Natural killer cell treated with Interleukin-12 subunit alpha and Interleukin-12 subunit beta and Interleukin-15 and Interleukin-18, amount 100 ng/mL, for 72 hours (primary cell): ENCODE results near the gene OSMR. TPM values are rescaled to one million over a fixed set of nuclear protein-coding genes. Genes with fewer than 3 reads are reported as not detected.
A peak's percentile ranks its signal among the peaks of the same experiment; 100 is the strongest.
"Not testable (repeated sequence)": the region's sequence is repeated elsewhere in the genome, so short reads cannot be mapped to it uniquely, and the experiment has no call there.

Experiments
- ATAC-seq, 2 donors: fragments of 150-1000 bp; cut with Tn5 transposase in 1 of 2; sonication (Bioruptor Pico), chemical (Tn5 transposase) in 1 of 2; 2 replicates each; pipeline ENCODE4 v1.10.0; 2021
- DNase-seq: peaks from one replicate; pipeline ENCODE4 v3.0.0; 2022; ENCODE audit warnings: low spot score
- H3K27ac Mint-ChIP-seq, 2 donors: 1 replicate in 1 of 2; 2 replicates in 1 of 2; pipeline ENCODE4 v1.8.0; 2022; ENCODE audit warnings: mixed read lengths in 2 of 2, mild to moderate bottlenecking in 1 of 2, moderate library complexity in 1 of 2
- H3K27me3 Mint-ChIP-seq, 2 donors: 1 replicate in 1 of 2; 2 replicates in 1 of 2; pipeline ENCODE4 v1.8.0; 2022; ENCODE audit warnings: mixed read lengths in 2 of 2
- H3K36me3 Mint-ChIP-seq: one replicate; pipeline ENCODE4 v1.8.0; 2022; ENCODE audit warnings: mixed read lengths
- H3K4me1 Mint-ChIP-seq, 2 donors: 1 replicate in 1 of 2; 2 replicates in 1 of 2; pipeline ENCODE4 v1.8.0; 2022; ENCODE audit warnings: low read depth in 2 of 2, mixed read lengths in 2 of 2, mild to moderate bottlenecking in 1 of 2
- H3K4me3 Mint-ChIP-seq: one replicate; pipeline ENCODE4 v1.8.0; 2022; ENCODE audit warnings: mixed read lengths
- H3K9me3 Mint-ChIP-seq: 2 replicates; pipeline ENCODE4 v1.8.0; 2022; ENCODE audit warnings: mixed read lengths
- total RNA-seq, 2 donors: library from RNA; stranded (reverse); gene quantifications; one replicate each; pipeline ENCODE4 v1.2.3, GENCODE V29; 2022

OSMR gene
- total RNA-seq, 2 donors from 2014 or later = 0.17 to 0.36 TPM

DNA sequence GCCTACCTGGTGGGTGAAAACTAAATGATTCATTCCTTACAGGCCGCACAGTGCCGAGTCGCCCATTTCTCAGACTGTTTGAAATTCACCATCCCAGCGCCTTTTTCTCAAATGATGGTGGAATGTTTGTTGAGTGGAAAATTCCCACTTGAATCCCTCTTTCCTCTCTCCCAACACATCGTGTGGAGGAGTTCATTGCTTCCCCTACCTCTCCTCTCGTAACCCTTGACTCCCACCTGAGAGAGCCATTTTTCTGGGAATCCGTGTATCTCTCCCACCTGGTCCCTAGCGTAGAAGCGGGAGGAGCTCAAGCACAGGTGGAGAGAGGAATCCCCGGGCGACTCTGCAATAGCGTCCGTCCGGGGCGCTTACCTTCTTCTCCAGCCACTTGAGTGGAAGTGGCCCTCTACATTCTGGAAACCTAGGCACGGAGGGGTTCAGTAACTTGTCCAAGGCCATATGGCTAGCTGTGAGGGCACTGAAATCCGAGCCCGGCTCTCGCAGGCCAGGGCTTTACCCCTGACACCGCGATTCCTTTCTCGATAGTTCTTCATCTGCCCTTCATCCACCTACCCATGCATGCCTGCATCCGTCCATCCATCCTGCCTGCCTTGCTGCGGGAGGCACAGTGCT lies 683 bp downstream of the OSMR start:
- no peaks in the 10 kb centered on the region for H3K36me3 Mint-ChIP-seq
- peak overlapping the region; percentile 71 for H3K4me3 Mint-ChIP-seq
- ATAC-seq = no peak
- no peak for DNase-seq
- H3K27ac Mint-ChIP-seq = no peak overlapping the region
- peaks cover 5 to 6% of the 10 kb centered on the region in 2 donors for H3K4me1 Mint-ChIP-seq
- H3K27me3 Mint-ChIP-seq = peaks cover 46 to 54% of the 10 kb centered on the region in 2 donors
- peaks cover 3% of the 10 kb centered on the region for H3K9me3 Mint-ChIP-seq

DNA sequence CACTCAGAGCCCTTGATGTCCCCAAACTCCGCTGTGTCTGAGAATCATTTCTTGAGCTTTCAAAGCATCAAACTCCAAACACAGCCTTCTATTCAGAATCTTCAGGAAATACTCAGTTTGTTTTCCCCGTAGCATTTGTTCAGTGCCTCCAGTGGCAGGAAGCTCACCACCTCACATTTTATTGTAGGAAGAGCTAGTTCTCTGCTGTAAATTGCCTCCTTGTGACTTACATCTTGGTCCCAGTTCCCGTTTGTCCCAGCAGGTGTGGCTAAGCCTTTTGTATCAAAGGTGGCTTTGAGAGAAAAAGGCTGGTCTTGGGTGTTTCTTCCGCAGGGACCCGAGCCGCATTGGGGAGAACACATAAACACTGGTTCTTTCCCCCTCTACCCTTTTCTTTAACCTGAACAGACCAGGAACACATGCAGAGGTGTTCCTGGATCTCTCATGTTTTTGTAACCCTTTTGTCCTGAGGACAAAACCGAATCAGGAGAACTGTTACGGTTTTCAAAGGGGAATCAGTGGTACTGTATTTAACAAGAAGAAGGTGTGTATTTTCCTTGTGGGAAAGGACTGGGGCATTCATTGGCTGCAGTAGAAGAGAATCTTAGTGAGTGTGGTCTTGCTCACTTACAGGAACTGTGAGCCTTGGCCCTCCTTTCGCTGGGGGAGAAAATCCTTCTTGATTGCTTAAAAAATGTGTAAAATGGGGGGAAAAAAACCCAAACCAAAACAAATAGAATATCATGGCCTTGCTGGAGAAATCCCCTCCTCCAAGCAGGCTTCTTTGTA lies 1.9 kb downstream of the OSMR start:
- Mint-ChIP-seq H3K4me1 (peaks cover 5 to 6% of the 10 kb centered on the region in 2 donors), H3K27ac (no peak overlapping the region), H3K27me3 (peaks cover 44 to 52% of the 10 kb centered on the region in 2 donors), H3K9me3 (peaks cover 3% of the 10 kb centered on the region), H3K36me3 (peaks cover 6% of the 10 kb centered on the region), H3K4me3 (no peak overlapping the region)
- DNase-seq (no peak), ATAC-seq (no peak)

DNA sequence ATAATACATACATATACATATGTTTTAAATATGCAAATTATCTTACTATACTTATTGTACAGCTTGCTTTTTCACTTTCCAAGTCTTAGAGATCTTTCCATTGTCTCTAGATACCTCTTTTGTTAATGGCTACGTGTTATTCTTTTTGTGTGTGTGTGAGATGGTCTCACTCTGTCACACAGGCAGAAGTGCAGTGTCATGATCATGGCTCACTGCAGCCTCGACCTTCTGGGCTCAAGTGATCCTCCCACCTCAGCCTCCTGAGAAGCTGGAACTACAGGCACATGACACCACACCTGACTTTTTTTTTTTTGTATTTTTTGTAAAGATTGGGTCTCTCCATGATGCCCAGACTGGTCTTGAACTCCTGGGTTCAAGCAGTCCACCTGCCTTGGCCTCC lies 2.8 kb downstream of the OSMR start:
- H3K4me3 Mint-ChIP-seq = no peak overlapping the region
- H3K27me3 Mint-ChIP-seq = peaks cover 41 to 55% of the 10 kb centered on the region in 2 donors
- peaks cover 5 to 6% of the 10 kb centered on the region in 2 donors for H3K4me1 Mint-ChIP-seq
- H3K9me3 Mint-ChIP-seq = peaks cover 3% of the 10 kb centered on the region
- ATAC-seq (no peak), DNase-seq (no peak)
- no peak overlapping the region for H3K27ac Mint-ChIP-seq
- peaks cover 6% of the 10 kb centered on the region for H3K36me3 Mint-ChIP-seq

DNA sequence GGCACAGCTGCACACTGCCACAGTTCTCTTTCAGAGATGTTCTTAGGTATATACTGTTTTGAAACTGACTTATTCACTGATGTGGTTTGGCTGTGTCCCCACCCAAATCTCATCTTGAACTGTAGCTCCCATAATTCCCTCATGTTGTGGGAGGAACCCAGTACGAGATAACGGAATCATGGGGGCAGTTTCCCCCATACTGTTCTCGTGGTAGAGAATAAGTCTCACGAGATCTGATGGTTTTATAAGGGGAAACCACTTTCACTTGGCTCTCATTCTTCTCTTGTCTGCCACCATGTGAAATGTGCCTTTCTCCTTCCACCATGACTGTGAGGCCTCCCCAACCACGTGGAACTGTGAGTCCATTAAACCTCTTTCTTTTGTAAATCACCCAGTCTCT lies 5.8 kb downstream of the OSMR start:
- H3K9me3 Mint-ChIP-seq, H3K4me3 Mint-ChIP-seq, ATAC-seq, DNase-seq, H3K27ac Mint-ChIP-seq, H3K4me1 Mint-ChIP-seq, H3K36me3 Mint-ChIP-seq: not testable (repeated sequence)
- H3K27me3 Mint-ChIP-seq = peaks cover 34 to 58% of the 10 kb centered on the region in 2 donors

DNA sequence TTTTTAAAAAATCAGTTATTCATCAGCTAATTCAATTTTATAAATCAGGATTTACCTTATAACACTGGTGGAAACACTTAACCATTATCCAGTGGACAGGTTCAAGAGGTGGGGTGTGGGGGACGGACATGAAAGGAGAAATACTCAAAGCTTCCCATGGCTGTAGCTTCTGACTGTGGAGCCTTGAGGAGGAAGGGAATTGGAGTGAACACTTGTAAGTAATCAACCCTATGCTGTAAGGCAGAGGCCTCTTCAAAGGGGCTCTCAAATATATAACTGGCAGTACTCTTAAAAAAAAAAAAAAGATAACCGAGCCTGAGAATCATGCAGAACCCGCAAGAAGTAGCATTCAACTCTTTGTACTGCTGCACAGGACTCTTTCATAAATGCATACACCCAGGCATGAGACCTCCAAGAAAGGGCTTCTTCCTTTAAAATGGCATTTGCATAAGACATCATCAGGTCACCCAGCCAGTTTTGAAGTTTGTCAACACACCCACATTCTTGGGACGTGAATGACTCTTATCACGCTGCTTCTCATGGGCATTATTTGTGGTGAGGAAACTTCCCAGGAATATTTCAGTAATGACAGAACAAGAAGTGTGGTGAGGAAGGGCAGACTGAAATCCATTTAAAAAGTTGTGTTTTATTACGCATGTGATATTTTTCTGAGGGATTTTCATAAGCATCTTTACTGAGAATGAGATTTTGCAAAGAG lies 8.1 kb downstream of the OSMR start:
- peaks cover 6% of the 10 kb centered on the region for H3K36me3 Mint-ChIP-seq
- DNase-seq = no peak
- peaks cover 3% of the 10 kb centered on the region for H3K9me3 Mint-ChIP-seq
- no peak overlapping the region for H3K27ac Mint-ChIP-seq
- no peaks in the 10 kb centered on the region for H3K4me1 Mint-ChIP-seq
- H3K27me3 Mint-ChIP-seq = peaks cover 23 to 49% of the 10 kb centered on the region in 2 donors
- no peak for ATAC-seq
- no peak overlapping the region for H3K4me3 Mint-ChIP-seq

DNA sequence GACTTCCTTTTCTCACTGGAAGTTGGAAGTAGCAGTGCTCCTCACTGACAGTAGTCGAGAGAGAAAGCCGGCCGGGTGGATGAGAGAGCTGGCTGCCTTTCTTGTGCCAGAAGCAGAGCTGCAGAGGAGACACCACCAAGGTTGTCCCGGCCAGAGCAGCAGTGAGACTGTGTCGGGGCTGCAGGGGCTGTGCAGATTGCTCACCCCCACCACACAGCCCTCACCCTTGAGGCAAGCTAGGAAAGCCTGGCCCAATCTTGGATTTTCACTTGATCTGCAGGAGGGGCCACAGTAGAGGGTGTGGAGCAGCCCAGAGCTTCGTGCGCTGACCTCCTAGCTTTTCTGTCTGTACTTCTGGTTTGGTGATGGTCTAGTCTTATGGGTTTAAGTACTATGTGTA lies 9.1 kb downstream of the OSMR start:
- DNase-seq (no peak), ATAC-seq (peak in 1 of 2 donors; percentile 53)
- H3K4me3 Mint-ChIP-seq = no peak overlapping the region
- H3K9me3 Mint-ChIP-seq = peaks cover 3% of the 10 kb centered on the region
- H3K36me3 Mint-ChIP-seq = peaks cover 6% of the 10 kb centered on the region
- H3K27me3 Mint-ChIP-seq = peaks cover 27 to 58% of the 10 kb centered on the region in 2 donors
- H3K27ac Mint-ChIP-seq = no peak overlapping the region
- H3K4me1 Mint-ChIP-seq = no peaks in the 10 kb centered on the region

DNA sequence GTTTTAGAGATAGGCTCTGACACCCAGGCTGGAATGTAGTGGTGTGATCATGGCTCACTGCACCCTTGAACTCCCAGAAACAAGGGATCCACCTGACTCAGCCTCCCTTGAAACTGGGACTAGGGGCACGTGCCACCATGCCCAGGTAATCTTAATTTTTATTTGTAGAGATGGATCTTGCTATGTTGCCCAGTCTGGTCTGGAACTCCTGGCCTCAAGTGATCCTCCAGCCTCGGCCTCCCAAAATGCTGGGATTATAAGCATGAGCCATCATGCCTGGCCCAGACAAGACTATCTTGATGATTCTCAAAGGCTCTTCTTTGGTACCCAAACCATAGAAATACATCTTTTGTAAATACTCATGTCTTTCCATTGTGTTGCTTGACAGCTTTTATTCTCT lies 10.8 kb downstream of the OSMR start:
- no peaks in the 10 kb centered on the region for H3K9me3 Mint-ChIP-seq
- H3K27ac Mint-ChIP-seq = no peak overlapping the region
- ATAC-seq (no peak), DNase-seq (no peak)
- H3K27me3 Mint-ChIP-seq = peaks cover 22 to 56% of the 10 kb centered on the region in 2 donors
- H3K36me3 Mint-ChIP-seq = peaks cover 6% of the 10 kb centered on the region
- H3K4me1 Mint-ChIP-seq = no peaks in the 10 kb centered on the region
- H3K4me3 Mint-ChIP-seq = no peak overlapping the region

DNA sequence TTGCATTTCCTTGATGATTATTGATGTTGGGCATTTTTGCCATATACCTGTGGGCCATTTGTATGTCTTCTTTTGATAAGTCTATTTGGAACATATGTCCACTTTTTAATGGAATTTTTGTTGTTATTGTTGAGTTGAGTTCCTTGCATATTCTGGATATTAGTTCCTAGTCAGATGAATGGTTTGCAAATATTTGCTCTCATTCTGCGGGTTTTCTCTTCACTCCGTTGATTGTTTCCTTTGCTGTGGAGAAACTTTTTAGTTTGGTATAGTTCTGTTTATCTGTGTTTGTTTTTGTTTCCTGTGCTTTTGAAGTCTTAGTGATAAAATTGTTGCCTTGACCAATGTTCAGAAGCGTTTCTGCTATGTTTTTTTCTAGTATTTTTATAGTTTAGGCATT lies 13.0 kb downstream of the OSMR start:
- no peak for DNase-seq
- no peaks in the 10 kb centered on the region for H3K4me1 Mint-ChIP-seq
- no peak overlapping the region for H3K4me3 Mint-ChIP-seq
- H3K9me3 Mint-ChIP-seq = peaks cover 2% of the 10 kb centered on the region
- no peak for ATAC-seq
- peaks cover under 1% of the 10 kb centered on the region for H3K36me3 Mint-ChIP-seq
- peaks cover 19 to 41% of the 10 kb centered on the region in 2 donors for H3K27me3 Mint-ChIP-seq
- H3K27ac Mint-ChIP-seq = no peak overlapping the region

DNA sequence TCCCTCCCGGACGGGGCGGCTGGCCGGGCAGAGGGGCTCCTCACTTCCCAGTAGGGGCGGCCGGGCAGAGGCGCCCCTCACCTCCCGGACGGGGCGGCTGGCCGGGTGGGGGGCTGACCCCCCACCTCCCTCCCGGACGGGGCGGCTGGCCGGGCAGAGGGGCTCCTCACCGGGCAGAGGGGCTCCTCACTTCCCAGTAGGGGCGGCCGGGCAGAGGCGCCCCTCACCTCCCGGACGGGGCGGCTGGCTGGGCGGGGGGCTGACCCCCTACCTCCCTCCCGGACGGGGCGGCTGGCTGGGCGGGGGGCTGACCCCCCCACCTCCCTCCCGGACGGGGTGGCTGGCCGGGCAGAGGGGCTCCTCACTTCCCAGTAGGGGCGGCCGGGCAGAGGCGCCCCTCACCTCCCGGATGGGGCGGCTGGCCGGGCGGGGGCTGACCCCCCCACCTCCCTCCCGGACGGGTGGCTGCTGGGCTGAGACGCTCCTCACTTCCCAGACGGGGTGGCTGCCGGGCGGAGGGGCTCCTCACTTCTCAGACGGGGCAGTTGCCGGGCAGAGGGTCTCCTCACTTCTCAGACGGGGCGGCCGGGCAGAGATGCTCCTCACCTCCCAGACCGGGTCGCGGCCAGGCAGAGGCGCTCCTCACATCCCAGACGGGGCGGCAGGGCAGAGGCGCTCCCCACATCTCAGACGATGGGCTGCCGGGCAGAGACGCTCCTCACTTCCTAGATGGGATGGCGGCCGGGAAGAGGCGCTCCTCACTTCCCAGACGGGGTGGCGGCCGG lies 16.4 kb downstream of the OSMR start:
- DNase-seq, ATAC-seq, H3K27ac Mint-ChIP-seq, H3K4me1 Mint-ChIP-seq, H3K4me3 Mint-ChIP-seq: not testable (repeated sequence)
- H3K9me3 Mint-ChIP-seq = peaks cover 13% of the 10 kb centered on the region
- H3K36me3 Mint-ChIP-seq = peaks cover 16% of the 10 kb centered on the region
- peaks cover 13 to 35% of the 10 kb centered on the region in 2 donors for H3K27me3 Mint-ChIP-seq

DNA sequence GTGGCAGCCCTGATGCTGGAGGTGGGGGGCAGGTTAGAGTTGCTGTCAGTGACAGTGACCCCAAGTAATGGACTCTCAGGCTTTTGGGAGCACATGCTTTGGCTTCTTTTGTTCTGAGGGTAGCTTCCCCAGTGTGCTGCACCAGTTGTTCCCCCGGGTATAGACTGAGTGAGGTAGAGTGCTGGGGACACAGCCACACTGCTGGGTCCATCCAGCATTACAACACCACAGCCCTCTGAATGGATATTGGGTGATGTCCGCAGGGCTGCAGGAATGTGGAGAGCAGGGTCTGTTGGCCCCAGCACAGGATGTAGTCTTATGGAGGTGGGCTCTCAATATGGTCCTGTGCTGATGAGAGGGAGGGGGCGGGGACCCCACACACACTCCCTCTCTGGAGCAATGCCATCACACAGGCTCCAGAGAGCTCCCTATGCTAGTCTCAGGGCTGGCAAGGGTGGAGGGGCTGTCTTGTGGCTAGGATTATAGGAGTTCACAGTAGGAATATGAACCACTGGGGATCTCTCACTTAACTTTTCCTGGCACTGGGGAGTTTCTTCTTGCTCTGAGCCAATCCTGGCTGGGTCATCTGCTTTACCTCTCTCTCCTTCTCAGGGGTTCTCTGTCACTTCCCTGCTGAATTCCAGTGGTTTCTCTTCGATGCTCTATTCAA lies 20.7 kb downstream of the OSMR start:
- H3K27ac Mint-ChIP-seq = no peak overlapping the region
- H3K27me3 Mint-ChIP-seq = peaks cover 16 to 44% of the 10 kb centered on the region in 2 donors
- H3K4me3 Mint-ChIP-seq = no peak overlapping the region
- H3K36me3 Mint-ChIP-seq = peaks cover 16% of the 10 kb centered on the region
- ATAC-seq (no peak), DNase-seq (no peak)
- H3K4me1 Mint-ChIP-seq = no peaks in the 10 kb centered on the region
- peaks cover 13% of the 10 kb centered on the region for H3K9me3 Mint-ChIP-seq

DNA sequence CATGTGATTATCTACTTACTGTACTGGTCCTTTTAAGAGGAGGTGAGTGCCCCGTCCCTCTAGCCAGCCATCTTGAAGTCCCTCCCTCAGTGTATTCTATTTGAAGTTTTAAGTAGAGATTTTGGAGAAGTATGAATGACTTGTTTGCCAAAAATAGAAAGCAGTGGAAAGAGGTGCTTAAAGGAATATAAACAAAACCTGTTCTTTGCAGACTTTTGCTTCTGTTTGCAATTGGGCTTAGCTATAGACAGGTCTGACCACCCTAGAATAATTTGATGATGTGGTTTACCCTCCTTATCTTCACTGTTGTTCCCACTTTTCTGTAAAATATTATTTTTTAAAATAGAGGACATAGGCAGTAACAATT lies 21.2 kb downstream of the OSMR start:
- Mint-ChIP-seq H3K27me3 (peaks cover 16 to 45% of the 10 kb centered on the region in 2 donors), H3K27ac (no peak overlapping the region), H3K9me3 (peaks cover 13% of the 10 kb centered on the region), H3K4me3 (no peak overlapping the region), H3K4me1 (no peaks in the 10 kb centered on the region), H3K36me3 (peaks cover 16% of the 10 kb centered on the region)
- ATAC-seq (no peak), DNase-seq (no peak)

DNA sequence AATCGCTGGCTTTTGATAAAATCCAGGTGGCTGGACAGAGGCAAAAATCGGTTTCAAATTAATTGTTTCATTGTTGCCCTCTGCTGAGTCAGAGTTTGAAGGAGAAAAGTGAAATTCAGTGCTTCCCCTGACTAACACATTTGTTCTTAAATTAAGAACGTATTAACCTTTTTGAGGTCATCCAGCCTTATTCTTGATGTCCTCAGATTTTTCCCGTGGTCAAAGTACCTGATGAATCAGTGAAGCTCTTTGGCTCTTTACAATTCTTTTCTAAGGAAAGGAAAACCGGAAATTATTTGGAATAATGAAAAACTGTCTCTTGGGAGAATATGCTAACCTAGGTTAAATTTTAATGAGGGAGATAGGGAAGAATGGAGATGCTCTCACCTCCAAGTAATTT lies 21.6 kb downstream of the OSMR start:
- no peak for ATAC-seq

DNA sequence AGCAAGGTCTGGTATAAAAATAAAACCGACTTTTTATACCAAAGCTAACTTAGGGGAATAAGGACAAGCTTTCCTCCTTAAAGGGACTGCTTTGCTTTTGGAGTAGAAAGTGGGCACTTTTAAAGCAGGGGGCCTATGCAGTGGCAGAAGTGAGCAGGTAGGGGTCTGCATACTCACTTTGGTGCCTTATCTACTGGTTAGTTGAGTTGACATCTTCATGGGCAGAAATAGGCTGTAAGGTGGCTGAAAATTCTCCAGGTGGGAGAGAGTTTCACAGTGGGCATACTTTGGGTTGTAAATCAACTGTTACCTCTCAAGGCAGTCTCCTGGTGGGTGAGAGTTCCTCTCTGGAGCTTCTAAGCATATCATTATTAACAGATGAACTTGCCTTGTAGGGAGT lies 24.8 kb downstream of the OSMR start:
- no peak overlapping the region for H3K4me3 Mint-ChIP-seq
- H3K27me3 Mint-ChIP-seq = peaks cover 29 to 56% of the 10 kb centered on the region in 2 donors
- DNase-seq (no peak), ATAC-seq (no peak)
- no peak overlapping the region for H3K27ac Mint-ChIP-seq
- H3K36me3 Mint-ChIP-seq = no peaks in the 10 kb centered on the region
- H3K4me1 Mint-ChIP-seq = no peaks in the 10 kb centered on the region
- no peaks in the 10 kb centered on the region for H3K9me3 Mint-ChIP-seq

More for the DNA sequence above, 21.6 kb downstream of the OSMR start:
- peaks cover 16% of the 10 kb centered on the region for H3K36me3 Mint-ChIP-seq
- peaks cover 13% of the 10 kb centered on the region for H3K9me3 Mint-ChIP-seq
- peaks cover 19 to 45% of the 10 kb centered on the region in 2 donors for H3K27me3 Mint-ChIP-seq
- no peak overlapping the region for H3K4me3 Mint-ChIP-seq
- H3K4me1 Mint-ChIP-seq = no peaks in the 10 kb centered on the region
- no peak overlapping the region for H3K27ac Mint-ChIP-seq
- DNase-seq = no peak
